OCI-LY1 (cell line): Measurements from ENCODE around the gene BAIAP2.

Source experiments
- EZH2 ChIP-seq: fragments of 200-600 bp; sonication (generic), shearing (Covaris generic); IDR thresholded peaks from 2 replicates; pipeline ENCODE4 v1.8.0; 2017; ENCODE audit warnings: borderline replicate concordance, mixed run types, mild to moderate bottlenecking, antibody characterized with exemption, low read length, moderate library complexity, mixed read lengths
- TF ChIP-seq, protein P1 (sequence below): fragments of 200-600 bp; sonication (generic), shearing (Covaris generic); IDR thresholded peaks from 2 replicates; pipeline ENCODE4 v1.5.1; 2017; ENCODE audit warnings: mild to moderate bottlenecking, antibody characterized with exemption, low read length, moderate library complexity, mixed read lengths

GRCh38 chr17:81032641-81033480 is 2.1 kb upstream of the BAIAP2 start:
- TF ChIP-seq, protein P1, sequence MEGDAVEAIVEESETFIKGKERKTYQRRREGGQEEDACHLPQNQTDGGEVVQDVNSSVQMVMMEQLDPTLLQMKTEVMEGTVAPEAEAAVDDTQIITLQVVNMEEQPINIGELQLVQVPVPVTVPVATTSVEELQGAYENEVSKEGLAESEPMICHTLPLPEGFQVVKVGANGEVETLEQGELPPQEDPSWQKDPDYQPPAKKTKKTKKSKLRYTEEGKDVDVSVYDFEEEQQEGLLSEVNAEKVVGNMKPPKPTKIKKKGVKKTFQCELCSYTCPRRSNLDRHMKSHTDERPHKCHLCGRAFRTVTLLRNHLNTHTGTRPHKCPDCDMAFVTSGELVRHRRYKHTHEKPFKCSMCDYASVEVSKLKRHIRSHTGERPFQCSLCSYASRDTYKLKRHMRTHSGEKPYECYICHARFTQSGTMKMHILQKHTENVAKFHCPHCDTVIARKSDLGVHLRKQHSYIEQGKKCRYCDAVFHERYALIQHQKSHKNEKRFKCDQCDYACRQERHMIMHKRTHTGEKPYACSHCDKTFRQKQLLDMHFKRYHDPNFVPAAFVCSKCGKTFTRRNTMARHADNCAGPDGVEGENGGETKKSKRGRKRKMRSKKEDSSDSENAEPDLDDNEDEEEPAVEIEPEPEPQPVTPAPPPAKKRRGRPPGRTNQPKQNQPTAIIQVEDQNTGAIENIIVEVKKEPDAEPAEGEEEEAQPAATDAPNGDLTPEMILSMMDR, result no peak
- no peak for TF ChIP-seq EZH2
